A673 (cell line): Measurements from ENCODE around the gene LIMCH1. TPM values are rescaled to one million over a fixed set of nuclear protein-coding genes. Genes with fewer than 3 reads are reported as not detected.

Experiments
- BruUV-seq: library from RNA; stranded (reverse); fragments of 400-500 nt; replicated peaks from 2 replicates; lab custom pipeline; 2021; lab: Mats Ljungman, UMichigan
- CTCF ChIA-PET: fragments of 300-600 bp; sonication (Branson Sonifier 250); formaldehyde crosslinking; loops from one replicate; lab custom pipeline; 2022; ENCODE audit warnings: antibody characterized with exemption; lab: Charles Lee
- POLR2A ChIA-PET: fragments of 300-600 bp; sonication (Branson Sonifier 250); formaldehyde crosslinking; loops from one replicate; lab custom pipeline; 2022; ENCODE audit warnings: antibody characterized with exemption; ENCODE audit not compliant: low non-redundant PET; lab: Charles Lee
- DNase-seq: peaks from one replicate; pipeline ENCODE4 v3.0.0-alpha.2; 2015; ENCODE audit warnings: low spot score
- H3K27ac ChIP-seq: fragments of 200-600 bp; sonication (generic); 2 replicates; pipeline ENCODE4 v1.5.1; 2016; ENCODE audit warnings: mixed run types, low read depth, mild to moderate bottlenecking, mixed read lengths, antibody characterized with exemption, low read length; ENCODE audit not compliant: poor library complexity, severe bottlenecking
- H3K27me3 ChIP-seq: fragments of 200-600 bp; sonication (generic); replicated peaks from 2 replicates; pipeline ENCODE4 v1.6.1; 2017; ENCODE audit warnings: mixed run types, low read depth, mild to moderate bottlenecking, mixed read lengths, antibody characterized with exemption, low read length; ENCODE audit not compliant: insufficient read depth, poor library complexity
- H3K36me3 ChIP-seq: fragments of 200-600 bp; sonication (generic); 2 replicates; pipeline ENCODE4 v1.6.1; 2016; ENCODE audit warnings: mixed run types, mild to moderate bottlenecking, mixed read lengths, antibody characterized with exemption, low read length; ENCODE audit not compliant: insufficient read depth, poor library complexity, severe bottlenecking
- H3K4me1 ChIP-seq: fragments of 200-600 bp; sonication (generic); 2 replicates; pipeline ENCODE4 v1.6.1; 2017; ENCODE audit warnings: mixed run types, mild to moderate bottlenecking, mixed read lengths, antibody characterized with exemption, low read length; ENCODE audit not compliant: insufficient read depth, poor library complexity, severe bottlenecking
- H3K4me3 ChIP-seq: fragments of 200-600 bp; sonication (generic); 2 replicates; pipeline ENCODE4 v1.5.1; 2016; ENCODE audit warnings: low read depth, mixed run types, mild to moderate bottlenecking, mixed read lengths, low read length; ENCODE audit not compliant: poor library complexity, severe bottlenecking
- H3K9me3 ChIP-seq: fragments of 200-600 bp; sonication (generic); 2 replicates; pipeline ENCODE4 v1.6.1; 2016; ENCODE audit warnings: mixed run types, low read depth, mild to moderate bottlenecking, mixed read lengths, antibody characterized with exemption, low read length; ENCODE audit not compliant: poor library complexity, severe bottlenecking
- CTCF ChIP-seq: fragments of 300-800, 200-600 bp; sonication (generic); conservative IDR thresholded peaks from 2 replicates; pipeline ENCODE4 v1.5.1; 2017; ENCODE audit warnings: low read depth, mild to moderate bottlenecking, antibody characterized with exemption, low read length, moderate library complexity, mixed read lengths
- EZH2 ChIP-seq: fragments of 200-600 bp; sonication (generic); IDR thresholded peaks from 2 replicates; pipeline ENCODE4 v1.6.1; 2017; ENCODE audit warnings: borderline replicate concordance, low read depth, mild to moderate bottlenecking, mixed read lengths, antibody characterized with exemption, low read length; ENCODE audit not compliant: poor library complexity, severe bottlenecking
- intact Hi-C: fragments of 100-400 bp; cut with micrococcal nuclease; formaldehyde crosslinking; loops from one replicate; pipeline ENCODE4 v1.10.0; 2022; ENCODE audit not compliant: unreplicated experiment
- total RNA-seq: library from RNA; stranded (reverse); gene quantifications from 2 replicates; pipeline ENCODE4 v1.2.3, GENCODE V29; 2021

The LIMCH1 gene
- total RNA-seq, 1 experiment from 2014 or later: 4.0 TPM

GRCh38 chr4:41556526-41556925 is 18.6 kb downstream of the LIMCH1 start:
- POLR2A ChIA-PET: no interaction called here
- CTCF ChIA-PET: no interaction called here
- intact Hi-C loops: no loop called here
- TF ChIP-seq CTCF (no peak), EZH2 (no peak)
- no peak overlapping the region for H3K4me3 ChIP-seq
- no peak for DNase-seq
- H3K27ac ChIP-seq: no peak overlapping the region
- H3K27me3 ChIP-seq: peaks cover 35% of the 10 kb centered on the region
- no peaks in the 10 kb centered on the region for H3K9me3 ChIP-seq
- no TSS peak for BruUV-seq
- no peaks in the 10 kb centered on the region for H3K4me1 ChIP-seq
- H3K36me3 ChIP-seq: no peaks in the 10 kb centered on the region

GRCh38 chr4:41559940-41560516 is 22.1 kb downstream of the LIMCH1 start:
- H3K9me3 ChIP-seq: no peaks in the 10 kb centered on the region
- H3K4me1 ChIP-seq: no peaks in the 10 kb centered on the region
- H3K4me3 ChIP-seq: no peak overlapping the region
- TF ChIP-seq EZH2 (no peak), CTCF (no peak)
- peaks cover 54% of the 10 kb centered on the region for H3K27me3 ChIP-seq
- ChIA-PET POLR2A (no interaction called here), CTCF (no interaction called here)
- H3K36me3 ChIP-seq: no peaks in the 10 kb centered on the region
- intact Hi-C loops: no loop called here
- no peak overlapping the region for H3K27ac ChIP-seq
- BruUV-seq: no TSS peak
- no peak for DNase-seq

GRCh38 chr4:41561244-41561643 is 23.3 kb downstream of the LIMCH1 start:
- Histone ChIP-seq H3K4me3 (no peak overlapping the region), H3K36me3 (no peaks in the 10 kb centered on the region), H3K4me1 (no peaks in the 10 kb centered on the region), H3K9me3 (no peaks in the 10 kb centered on the region), H3K27ac (no peak overlapping the region), H3K27me3 (peaks cover 58% of the 10 kb centered on the region)
- ChIA-PET CTCF (no interaction called here), POLR2A (no interaction called here)
- TF ChIP-seq CTCF (no peak), EZH2 (no peak)
- DNase-seq: no peak
- no TSS peak for BruUV-seq
- intact Hi-C loops: no loop called here
